D341Med (cell line): ENCODE results near the gene TMEM222.

Source experiments
- DNase-seq: peaks from one replicate; pipeline ENCODE4 v3.0.0; 2012; ENCODE audit warnings: low spot score

TMEM222 gene

GRCh38 chr1:27342391-27342777 is 20.4 kb downstream of the TMEM222 start:
- no peak for DNase-seq

- no peak for DNase-seq
Measured at GRCh38 chr1:27342778-27343638, 21.0 kb downstream of the TMEM222 start.

- no peak for DNase-seq
Measured at GRCh38 chr1:27343639-27344025, 21.7 kb downstream of the TMEM222 start.

- DNase-seq = no peak
Measured at GRCh38 chr1:27345272-27345671, 23.3 kb downstream of the TMEM222 start.

- DNase-seq = no peak
Measured at GRCh38 chr1:27346357-27346756, 24.4 kb downstream of the TMEM222 start.

- no peak for DNase-seq
Measured at GRCh38 chr1:27346991-27347624, 25.1 kb downstream of the TMEM222 start.

GRCh38 chr1:27348861-27349783 is 27.2 kb downstream of the TMEM222 start:
- DNase-seq = peak; percentile 84

GRCh38 chr1:27349784-27350662 is 28.1 kb downstream of the TMEM222 start:
- peak; percentile 85 for DNase-seq

- no peak for DNase-seq
Measured at GRCh38 chr1:27350663-27351540, 28.9 kb downstream of the TMEM222 start.

GRCh38 chr1:27351541-27352107 is 29.7 kb downstream of the TMEM222 start:
- no peak for DNase-seq

GRCh38 chr1:27353166-27353565 is 31.2 kb downstream of the TMEM222 start:
- no peak for DNase-seq

- DNase-seq = no peak
Measured at GRCh38 chr1:27353629-27354028, 31.7 kb downstream of the TMEM222 start.

GRCh38 chr1:27355683-27356082 is 33.7 kb downstream of the TMEM222 start:
- no peak for DNase-seq

GRCh38 chr1:27356277-27356618 is 34.3 kb downstream of the TMEM222 start:
- DNase-seq = no peak

GRCh38 chr1:27356619-27357280 is 34.8 kb downstream of the TMEM222 start:
- DNase-seq = no peak

- peak; percentile 91 for DNase-seq
Measured at GRCh38 chr1:27357281-27358037, 35.5 kb downstream of the TMEM222 start.

GRCh38 chr1:27358038-27358927 is 36.3 kb downstream of the TMEM222 start:
- DNase-seq = no peak

- DNase-seq = no peak
Measured at GRCh38 chr1:27358928-27359313, 37.0 kb downstream of the TMEM222 start.
